Spleen (tissue), 11 donors: ENCODE results near the gene GAGE2A. TPM values are rescaled to one million over a fixed set of nuclear protein-coding genes. Genes with fewer than 3 reads are reported as not detected.

ENCODE experiments used
- DNase-seq: peaks from one replicate; pipeline ENCODE4 v3.0.0-alpha.2; 2020
- H3K27ac ChIP-seq, 8 donors: fragments of 200-600 bp; sonication (generic) in 7 of 8; 1 replicate in 4 of 8; 2 replicates in 4 of 8; pipeline versions ENCODE4 v1.5.0 to v1.8.0; 2016 to 2021; ENCODE audit warnings: inconsistent platforms in 4 of 8, mild to moderate bottlenecking in 4 of 8, moderate library complexity in 1 of 8
- H3K27me3 ChIP-seq, 7 donors: fragments of 200-600 bp; sonication (generic) in 6 of 7; replicated peaks in 1 of 7; 1 replicate in 4 of 7; 2 replicates in 3 of 7; pipeline versions ENCODE4 v1.5.0 to v1.8.0; 2016 to 2021; ENCODE audit warnings: inconsistent platforms in 3 of 7, mild to moderate bottlenecking in 1 of 7
- H3K36me3 ChIP-seq, 6 donors: fragments of 200-600 bp; sonication (generic) in 5 of 6; 1 replicate in 4 of 6; 2 replicates in 2 of 6; pipeline versions ENCODE4 v1.5.0 to v1.8.0; 2016 to 2021; ENCODE audit warnings: inconsistent platforms in 2 of 6
- H3K4me1 ChIP-seq, 6 donors: fragments of 200-600 bp; sonication (generic) in 5 of 6; 1 replicate in 3 of 6; 2 replicates in 3 of 6; pipeline versions ENCODE4 v1.5.0 to v1.8.0; 2016 to 2021; ENCODE audit warnings: inconsistent platforms in 3 of 6
- H3K4me3 ChIP-seq, 8 donors: fragments of 200-600 bp; sonication (generic) in 7 of 8; 1 replicate in 4 of 8; 2 replicates in 4 of 8; pipeline versions ENCODE4 v1.5.0 to v1.8.0; 2016 to 2021; ENCODE audit warnings: inconsistent platforms in 4 of 8, mild to moderate bottlenecking in 4 of 8, moderate library complexity in 2 of 8
- H3K9me3 ChIP-seq, 8 donors: fragments of 200-600 bp; sonication (generic) in 7 of 8; 1 replicate in 4 of 8; 2 replicates in 4 of 8; pipeline versions ENCODE4 v1.5.0 to v1.8.0; 2016 to 2021; ENCODE audit warnings: inconsistent platforms in 4 of 8
- CTCF ChIP-seq, 11 experiments: fragments of 200-600 bp in 7 of 11; fragments of 450-650 bp in 4 of 11; sonication (generic) in 4 of 11; IDR thresholded peaks in 8 of 11; conservative IDR thresholded peaks in 3 of 11; 1 replicate in 7 of 11; 2 replicates in 4 of 11; pipeline versions ENCODE4 v1.4.0 to v1.8.0; 2016 to 2021; ENCODE audit warnings: antibody characterized with exemption in 11 of 11, inconsistent platforms in 4 of 11, mild to moderate bottlenecking in 1 of 11
- POLR2A ChIP-seq, 3 donors: fragments of 450-650 bp; IDR thresholded peaks; one replicate each; pipeline ENCODE4 v1.5.1; 2017; ENCODE audit warnings: antibody characterized with exemption in 3 of 3, mild to moderate bottlenecking in 1 of 3
- POLR2AphosphoS5 ChIP-seq, 3 donors: sonication (generic); formaldehyde crosslinking; IDR thresholded peaks; one replicate each; pipeline ENCODE4 v1.5.1; 2017; ENCODE audit warnings: antibody characterized with exemption in 3 of 3
- WGBS, 5 donors: extraction: QIAGEN DNeasy Blood & Tissue Kit in 3 of 5; methylation state at CpG; one replicate each; pipeline versions ENCODE4 v1.1.5 to v1.1.7; 2013 to 2018; 5-methylcytosine and 5-hydroxymethylcytosine counted together
- intact Hi-C: fragments of 100-400 bp; cut with DNase I; formaldehyde crosslinking; loops from one replicate; pipeline ENCODE4 v1.15.0; 2023; ENCODE audit warnings: low total_unique reads
- polyA plus RNA-seq, 3 donors: library from polyadenylated mRNA; stranded (reverse); fragments of 200-250 nt; gene quantifications; one replicate each; pipeline ENCODE4 v1.2.1, GENCODE V29; 2013
- total RNA-seq, 7 donors: library from RNA; depleted of rRNA in 3 of 7; stranded (reverse); fragments of >200 nt in 3 of 7; fragmentation: NEBNext Ultra II Directional in 4 of 7; extraction: Animal tissue kit (Norgen Biotek cat#: 25700) in 4 of 7; gene quantifications; one replicate each; pipeline versions ENCODE4 v1.1.0 to v1.2.1, GENCODE V29; 2016 to 2021
- donor health status: healthy with polysubstance abuse.
- donor health status: DM: no; HTN: no; CAD: no; lungs with moderate emphysema.
- donor health status: DM: no; HTN: no; CAD: no.
- donor health status: Bipolar disorder and iron deficiency.
- donor health status: healthy.
- donor health status: DM: no; HTN: no; CAD: no.
- donor health status: DM: yes; HTN: yes; CAD: no.

GAGE2A gene
- total and polyA plus RNA-seq, 10 donors, result not detected

GRCh38 chrX:49610718-49611310, 21.5 kb downstream of the GAGE2A start:
- 51 to 64% (median 57%) methylated on average over 6 to 7 of the region's 7 CpGs for WGBS, 5 donors
- DNase-seq, result no peak
- H3K36me3 ChIP-seq, result no peaks in the 10 kb centered on the region
- H3K4me1 ChIP-seq, result no peaks in the 10 kb centered on the region
- no peaks in the 10 kb centered on the region for H3K9me3 ChIP-seq
- H3K27me3 ChIP-seq, result peaks cover 0 to 4% (median 0%) of the 10 kb centered on the region in 7 donors
- H3K4me3 ChIP-seq, result no peak overlapping the region
- TF ChIP-seq CTCF (IDR thresholded peaks at IDR 0.05 in 8 of 11, conservative IDR thresholded peaks at IDR 0.05 in 3 of 11), result no peak
- TF ChIP-seq POLR2AphosphoS5 (IDR thresholded peaks at IDR 0.05), result no peak
- TF ChIP-seq POLR2A (IDR thresholded peaks at IDR 0.05), result no peak
- H3K27ac ChIP-seq, result no peak overlapping the region
- intact Hi-C loops, result no loop called here

- intact Hi-C loops, result no loop called here
- no peak for DNase-seq
- H3K27me3 ChIP-seq, result peaks cover 0 to 4% (median 0%) of the 10 kb centered on the region in 7 donors
- H3K4me3 ChIP-seq, result no peak overlapping the region
- TF ChIP-seq CTCF (IDR thresholded peaks at IDR 0.05 in 8 of 11, conservative IDR thresholded peaks at IDR 0.05 in 3 of 11) (no peak), POLR2A (IDR thresholded peaks at IDR 0.05) (no peak), POLR2AphosphoS5 (IDR thresholded peaks at IDR 0.05) (no peak)
- H3K27ac ChIP-seq, result no peak overlapping the region
- H3K4me1 ChIP-seq, result no peaks in the 10 kb centered on the region
- 83 to 97% (median 89%) methylated on average over 2 of the region's 2 CpGs for WGBS, 5 donors
- H3K9me3 ChIP-seq, result no peaks in the 10 kb centered on the region
- H3K36me3 ChIP-seq, result no peaks in the 10 kb centered on the region
Measured at GRCh38 chrX:49618574-49618973, 29.3 kb downstream of the GAGE2A start.

GRCh38 chrX:49627086-49627777, 37.9 kb downstream of the GAGE2A start:
- intact Hi-C loops, result no loop called here
- no peak overlapping the region for H3K27ac ChIP-seq
- peaks cover 0 to 26% (median 4%) of the 10 kb centered on the region in 8 donors for H3K9me3 ChIP-seq
- H3K27me3 ChIP-seq, result peaks cover 0 to 9% (median 0%) of the 10 kb centered on the region in 7 donors
- 25 to 82% (median 65%) methylated on average over 13 to 33 of the region's 33 CpGs for WGBS, 5 donors
- no peaks in the 10 kb centered on the region for H3K36me3 ChIP-seq
- no peaks in the 10 kb centered on the region for H3K4me1 ChIP-seq
- no peak for DNase-seq
- H3K4me3 ChIP-seq, result peak overlapping the region in 3 of 8 donors; percentile 5 to 29 (median 25)
- TF ChIP-seq POLR2AphosphoS5 (IDR thresholded peaks at IDR 0.05) (no peak), POLR2A (IDR thresholded peaks at IDR 0.05) (no peak), CTCF (IDR thresholded peaks at IDR 0.05 in 8 of 11, conservative IDR thresholded peaks at IDR 0.05 in 3 of 11) (peak in 3 of 11 experiments; percentile 13 to 22 (median 21))

- Histone ChIP-seq H3K27ac (no peak overlapping the region), H3K36me3 (no peaks in the 10 kb centered on the region), H3K4me1 (no peaks in the 10 kb centered on the region), H3K27me3 (peaks cover 0 to 12% (median 0%) of the 10 kb centered on the region in 7 donors), H3K4me3 (no peak overlapping the region), H3K9me3 (no peaks in the 10 kb centered on the region)
- no peak for DNase-seq
- intact Hi-C loops, result no loop called here
- TF ChIP-seq POLR2AphosphoS5 (IDR thresholded peaks at IDR 0.05) (no peak), POLR2A (IDR thresholded peaks at IDR 0.05) (no peak), CTCF (IDR thresholded peaks at IDR 0.05 in 8 of 11, conservative IDR thresholded peaks at IDR 0.05 in 3 of 11) (no peak)
- WGBS, 5 donors, result 60 to 92% (median 77%) methylated on average over 1 to 8 of the region's 8 CpGs
Measured at GRCh38 chrX:49644991-49645637, 55.8 kb downstream of the GAGE2A start.
